ENCODE measurements around the gene SLC35B2. TPM values are rescaled to one million over a fixed set of nuclear protein-coding genes. Genes with fewer than 3 reads are reported as not detected.

The SLC35B2 gene
- total RNA-seq, 2 donors from 2014 or later: 31.1 to 33.9 TPM

DNA sequence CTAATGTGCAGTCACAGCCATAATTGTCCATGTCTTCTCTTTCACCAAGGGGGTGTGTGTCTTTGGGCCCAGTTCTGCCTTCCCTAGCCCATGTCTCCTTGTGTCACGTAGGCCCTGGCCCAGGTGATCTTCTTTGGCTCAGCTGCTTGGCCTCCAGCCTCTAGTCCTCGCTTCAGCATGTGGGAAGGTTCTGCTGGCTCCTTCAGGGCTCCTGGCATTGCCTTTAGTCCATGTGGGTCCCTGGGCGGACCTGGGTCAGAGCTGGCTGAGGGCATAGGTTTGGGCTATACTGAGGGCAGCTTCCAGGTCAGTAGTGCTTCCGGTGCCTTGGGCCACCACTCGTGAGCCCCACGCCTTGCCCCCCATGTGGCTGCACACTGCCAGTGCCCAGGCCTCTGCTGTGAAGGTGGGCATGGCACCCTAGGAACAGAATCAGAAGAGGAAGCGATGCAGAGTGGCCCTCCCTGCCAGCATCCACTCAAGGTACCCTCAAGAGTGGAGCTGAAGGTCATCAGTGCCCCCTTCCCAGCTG is 43.0 kb upstream of the SLC35B2 start:
- TF ChIP-seq, protein P1, sequence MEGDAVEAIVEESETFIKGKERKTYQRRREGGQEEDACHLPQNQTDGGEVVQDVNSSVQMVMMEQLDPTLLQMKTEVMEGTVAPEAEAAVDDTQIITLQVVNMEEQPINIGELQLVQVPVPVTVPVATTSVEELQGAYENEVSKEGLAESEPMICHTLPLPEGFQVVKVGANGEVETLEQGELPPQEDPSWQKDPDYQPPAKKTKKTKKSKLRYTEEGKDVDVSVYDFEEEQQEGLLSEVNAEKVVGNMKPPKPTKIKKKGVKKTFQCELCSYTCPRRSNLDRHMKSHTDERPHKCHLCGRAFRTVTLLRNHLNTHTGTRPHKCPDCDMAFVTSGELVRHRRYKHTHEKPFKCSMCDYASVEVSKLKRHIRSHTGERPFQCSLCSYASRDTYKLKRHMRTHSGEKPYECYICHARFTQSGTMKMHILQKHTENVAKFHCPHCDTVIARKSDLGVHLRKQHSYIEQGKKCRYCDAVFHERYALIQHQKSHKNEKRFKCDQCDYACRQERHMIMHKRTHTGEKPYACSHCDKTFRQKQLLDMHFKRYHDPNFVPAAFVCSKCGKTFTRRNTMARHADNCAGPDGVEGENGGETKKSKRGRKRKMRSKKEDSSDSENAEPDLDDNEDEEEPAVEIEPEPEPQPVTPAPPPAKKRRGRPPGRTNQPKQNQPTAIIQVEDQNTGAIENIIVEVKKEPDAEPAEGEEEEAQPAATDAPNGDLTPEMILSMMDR (IDR thresholded peaks at IDR 0.05): no peak
- TF ChIP-seq POLR2A (IDR thresholded peaks at IDR 0.05): no peak
- peaks cover 0 to 13% of the 10 kb centered on the region in 2 donors for H3K27me3 ChIP-seq
- WGBS, 2 donors: 69 to 80% methylated on average over 2 to 7 of the region's 7 CpGs
- H3K9me3 ChIP-seq: no peaks in the 10 kb centered on the region
- no peak overlapping the region for H3K4me3 ChIP-seq
- no peak overlapping the region for H3K27ac ChIP-seq
- intact Hi-C loops (cut with DNase I): no loop called here
- H3K4me1 ChIP-seq: peaks cover 17% of the 10 kb centered on the region
- H3K36me3 ChIP-seq (replicated peaks in 1 of 2; ENCODE audit: insufficient read depth in 1 of 2, low read depth in 2 of 2): peaks cover 12 to 15% of the 10 kb centered on the region in 2 donors
- ATAC-seq (no peak), DNase-seq (no peak)

DNA sequence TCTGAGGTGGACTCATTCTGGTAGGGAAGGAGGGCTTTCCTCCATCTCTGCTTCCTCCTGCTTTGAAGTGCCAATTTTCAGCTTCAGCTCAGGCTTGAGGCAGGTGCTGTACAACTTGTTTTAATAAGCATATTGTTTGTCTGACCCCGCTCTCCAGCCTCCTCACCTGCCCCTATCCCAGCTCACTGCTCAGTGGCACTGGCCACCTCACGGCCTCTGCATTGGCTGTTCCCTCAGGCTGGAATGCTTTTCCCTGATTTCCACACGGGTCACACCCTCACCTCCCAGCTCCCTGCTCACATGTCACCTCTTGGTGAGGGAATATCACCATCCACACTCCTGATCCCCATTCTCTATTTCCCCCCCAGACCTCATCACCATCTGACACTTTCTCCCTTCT is 41.5 kb upstream of the SLC35B2 start:
- TF ChIP-seq POLR2A (IDR thresholded peaks at IDR 0.05): no peak
- TF ChIP-seq, protein P1 (IDR thresholded peaks at IDR 0.05): no peak
- Histone ChIP-seq H3K36me3 (replicated peaks in 1 of 2; ENCODE audit: insufficient read depth in 1 of 2, low read depth in 2 of 2) (peaks cover 9 to 12% of the 10 kb centered on the region in 2 donors), H3K9me3 (no peaks in the 10 kb centered on the region), H3K27ac (no peak overlapping the region), H3K4me3 (no peak overlapping the region), H3K27me3 (peaks cover 0 to 13% of the 10 kb centered on the region in 2 donors), H3K4me1 (peaks cover 17% of the 10 kb centered on the region)
- DNase-seq (no peak), ATAC-seq (no peak)
- intact Hi-C loops (cut with DNase I): no loop called here
- WGBS, 2 donors: 75 to 80% methylated on average over 3 of the region's 3 CpGs

DNA sequence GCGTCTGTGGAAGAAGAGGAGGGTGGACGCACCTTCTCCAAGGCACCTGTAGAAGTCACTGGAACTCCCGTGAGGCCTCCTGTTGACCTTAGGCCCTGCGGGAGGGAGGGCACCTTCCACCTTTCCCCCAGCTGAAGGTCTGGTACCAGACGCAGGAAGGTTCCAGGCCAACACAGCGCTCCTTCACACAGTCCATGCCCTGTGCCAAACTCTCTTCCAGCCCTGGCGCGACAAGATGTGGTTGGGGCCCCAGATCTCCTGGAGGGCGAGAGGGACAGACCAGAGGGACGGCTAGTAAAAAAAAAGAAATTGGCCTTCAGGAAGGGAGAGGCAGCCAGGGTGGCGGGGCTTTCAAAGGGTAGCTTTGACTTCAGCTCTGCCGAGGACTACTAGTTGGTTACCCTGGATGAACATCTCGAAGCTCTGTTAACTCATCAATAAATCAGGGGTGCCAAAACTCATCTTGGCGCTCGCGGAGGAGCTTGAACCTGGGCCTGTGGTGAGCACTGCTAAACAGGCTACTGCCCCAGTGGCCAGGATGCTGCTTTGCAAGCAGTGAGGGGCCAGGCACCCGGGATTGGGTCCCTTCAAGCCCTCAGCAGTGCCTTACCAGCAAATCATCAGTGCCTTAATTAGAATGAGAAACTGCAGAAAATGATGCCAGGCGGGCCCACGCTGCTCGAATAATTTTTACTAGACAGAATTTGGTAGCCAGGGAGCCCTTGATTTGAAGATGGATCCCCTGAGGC is 40.9 kb upstream of the SLC35B2 start:
- peaks cover 7 to 12% of the 10 kb centered on the region in 2 donors for H3K36me3 ChIP-seq (replicated peaks in 1 of 2; ENCODE audit: insufficient read depth in 1 of 2, low read depth in 2 of 2)
- no peak overlapping the region for H3K4me3 ChIP-seq
- H3K4me1 ChIP-seq: peaks cover 17% of the 10 kb centered on the region
- H3K27ac ChIP-seq: no peak overlapping the region
- peaks cover 0 to 13% of the 10 kb centered on the region in 2 donors for H3K27me3 ChIP-seq
- ATAC-seq (peak; percentile 36), DNase-seq (peak in 1 of 4 donors; percentile 26)
- TF ChIP-seq POLR2A (IDR thresholded peaks at IDR 0.05): peak in 1 of 3 donors; percentile 2
- TF ChIP-seq, protein P1 (IDR thresholded peaks at IDR 0.05): no peak
- intact Hi-C loops (cut with DNase I): no loop called here
- H3K9me3 ChIP-seq: no peaks in the 10 kb centered on the region
- 31 to 36% methylated on average over 20 of the region's 20 CpGs for WGBS, 2 donors

DNA sequence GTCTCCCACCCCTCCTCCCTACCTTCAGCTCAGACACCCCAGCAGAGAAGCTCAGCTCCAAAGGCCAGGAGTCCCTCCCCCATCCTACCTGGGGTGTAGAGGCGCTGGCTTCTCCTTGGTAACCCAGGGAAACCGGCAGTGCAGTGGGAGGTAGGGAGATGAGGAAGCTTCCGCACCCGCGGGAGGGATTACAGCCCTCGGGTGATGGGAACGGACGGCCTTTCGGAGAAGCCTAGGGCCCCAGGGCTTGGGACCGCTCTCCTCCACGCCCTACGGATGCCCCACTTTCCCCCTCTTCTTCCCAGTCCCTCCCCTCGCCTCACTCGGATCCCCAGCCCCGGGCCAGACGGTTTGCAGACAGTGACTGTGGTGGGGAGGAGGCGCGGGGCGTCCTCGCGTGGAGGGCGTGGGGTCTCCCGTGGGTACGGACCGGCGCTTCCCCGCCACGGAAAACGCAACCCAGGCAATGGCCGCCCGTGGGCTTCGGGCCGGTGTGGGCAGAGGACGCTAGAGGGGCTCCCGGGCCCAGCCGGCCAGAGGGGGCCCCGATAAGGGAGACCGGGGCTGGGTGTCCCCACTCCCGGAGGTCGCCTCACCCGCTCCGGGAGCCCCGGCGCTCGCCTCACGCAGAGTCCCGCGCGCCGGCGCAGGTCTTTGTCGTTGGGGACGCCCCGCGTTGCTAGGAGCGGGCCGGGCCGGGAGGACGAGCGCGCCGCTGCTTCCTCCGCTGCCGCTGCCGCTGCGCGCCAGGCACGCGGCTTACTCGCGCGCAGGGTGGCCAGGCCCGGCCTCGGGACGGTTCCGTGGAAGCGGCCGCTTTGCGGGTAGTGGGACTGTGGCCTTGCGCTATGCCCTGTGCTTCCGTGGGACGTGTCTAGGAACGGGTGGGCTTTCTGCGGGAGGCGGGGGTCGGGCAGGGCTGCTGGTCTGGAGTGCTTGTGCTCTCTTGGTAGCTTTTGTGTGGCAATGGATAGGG is 40.0 kb upstream of the SLC35B2 start:
- H3K4me1 ChIP-seq: peaks cover 17% of the 10 kb centered on the region
- H3K36me3 ChIP-seq (replicated peaks in 1 of 2; ENCODE audit: insufficient read depth in 1 of 2, low read depth in 2 of 2): peaks cover 0 to 12% of the 10 kb centered on the region in 2 donors
- DNase-seq (peak in 2 of 4 donors; percentile 16 to 49), ATAC-seq (peak; percentile 67)
- H3K4me3 ChIP-seq: no peak overlapping the region
- peak in 1 of 3 donors; percentile 7 for TF ChIP-seq POLR2A (IDR thresholded peaks at IDR 0.05)
- TF ChIP-seq, protein P1 (IDR thresholded peaks at IDR 0.05): no peak
- H3K27ac ChIP-seq: no peak overlapping the region
- H3K27me3 ChIP-seq: peaks cover 0 to 13% of the 10 kb centered on the region in 2 donors
- intact Hi-C loops (cut with DNase I): no loop called here
- WGBS, 2 donors: 0 to 3% methylated on average over 6 to 80 of the region's 86 CpGs
- no peaks in the 10 kb centered on the region for H3K9me3 ChIP-seq

Measured in body of pancreas (tissue), 4 donors.